MM.1S (cell line): ENCODE measurements around the gene RAB1B.
"Not testable (repeated sequence)": the region's sequence is repeated elsewhere in the genome, so short reads cannot be mapped to it uniquely, and the experiment has no call there.

Experiments used
- CTCF ChIP-seq: fragments of 300-600 bp; sonication (generic); IDR thresholded peaks from 2 replicates; pipeline ENCODE4 v1.5.1; 2016; ENCODE audit warnings: antibody characterized with exemption, low read length, mixed read lengths
- EZH2 ChIP-seq: fragments of 300-600 bp; sonication (generic); optimal IDR thresholded peaks from 2 replicates; pipeline ENCODE3; 2017; ENCODE audit warnings: low read depth, mild to moderate bottlenecking, antibody characterized with exemption, low read length, mixed read lengths

- not testable (repeated sequence) for TF ChIP-seq EZH2, CTCF
Observed at GRCh38 chr11:66320748-66321147, 52.3 kb downstream of the RAB1B start.
